HG03060 (cell line): ENCODE measurements around the gene CGB7.

Source experiments
- ATAC-seq: cut with Tn5 transposase; IDR thresholded peaks from one replicate; pipeline ENCODE4 v1.9.1; 2021; ENCODE audit warnings: low read depth, moderate number of reproducible peaks; ENCODE audit not compliant: unreplicated experiment

The CGB7 gene

DNA sequence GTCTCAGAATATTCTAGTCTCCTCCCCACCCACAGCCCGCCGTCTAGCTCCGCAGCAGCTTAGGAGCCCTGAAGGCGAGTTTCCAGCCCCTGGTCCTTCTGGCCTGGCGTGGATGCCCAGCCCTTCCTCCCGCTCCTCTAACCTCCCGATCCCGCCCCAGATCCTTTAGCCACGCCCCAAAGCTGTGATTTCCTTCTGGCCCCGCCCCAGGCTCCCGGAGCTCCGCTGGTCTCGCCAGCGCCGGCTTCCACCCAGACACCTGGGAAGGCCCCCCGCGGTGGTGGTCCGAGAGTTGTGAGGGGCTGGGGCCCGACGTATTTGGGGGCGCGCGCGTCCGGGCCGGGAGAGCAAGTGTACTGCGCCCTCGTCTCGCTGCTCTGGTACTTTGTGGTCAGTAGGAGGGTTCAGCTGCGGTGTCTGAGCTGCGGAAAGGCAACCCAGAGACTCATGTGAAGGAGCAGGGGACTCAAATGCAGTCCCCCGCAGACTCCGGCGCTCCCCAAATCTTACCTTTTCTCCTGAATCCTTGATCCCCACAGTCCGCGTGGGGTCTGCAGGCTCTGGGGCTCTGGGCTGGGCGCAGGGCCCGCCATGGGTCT lies at the start of gene CGB7:
Gene CGB7 (minus strand): TSS at position 114 of the 599 bp plus-strand sequence. CDS start 2,374 bp downstream, outside the sequence.
- no peak for ATAC-seq

DNA sequence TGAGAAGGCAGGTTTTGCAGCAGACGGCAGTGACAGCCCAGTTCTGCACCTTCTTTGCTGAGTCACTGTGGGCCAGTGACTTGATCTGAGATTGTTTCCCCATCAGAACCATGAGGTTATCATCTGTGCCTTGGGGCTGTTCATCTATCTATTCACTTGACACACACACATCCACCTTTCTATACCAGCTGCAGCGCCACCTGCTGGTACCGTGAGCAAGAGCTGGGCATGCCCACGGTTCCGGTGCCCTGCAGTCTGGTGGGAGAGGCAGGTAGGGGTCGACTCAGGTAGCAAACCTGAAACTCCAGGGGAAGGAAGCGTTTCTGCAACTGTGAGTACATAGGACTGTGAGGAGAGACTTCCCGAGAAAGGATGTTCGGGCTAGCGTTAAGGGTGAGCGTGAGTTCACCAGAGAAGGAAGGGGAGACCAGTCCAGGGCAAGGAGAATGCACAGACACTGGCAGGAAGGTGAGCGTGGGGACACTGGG lies 49.1 kb upstream of the CGB7 start:
- ATAC-seq: no peak

GRCh38 chr19:49104229-49104864 lies 46.8 kb upstream of the CGB7 start:
- ATAC-seq: no peak

GRCh38 chr19:49103331-49104085 lies 46.0 kb upstream of the CGB7 start:
- ATAC-seq: no peak

GRCh38 chr19:49102303-49102702 lies 44.8 kb upstream of the CGB7 start:
- ATAC-seq: no peak

DNA sequence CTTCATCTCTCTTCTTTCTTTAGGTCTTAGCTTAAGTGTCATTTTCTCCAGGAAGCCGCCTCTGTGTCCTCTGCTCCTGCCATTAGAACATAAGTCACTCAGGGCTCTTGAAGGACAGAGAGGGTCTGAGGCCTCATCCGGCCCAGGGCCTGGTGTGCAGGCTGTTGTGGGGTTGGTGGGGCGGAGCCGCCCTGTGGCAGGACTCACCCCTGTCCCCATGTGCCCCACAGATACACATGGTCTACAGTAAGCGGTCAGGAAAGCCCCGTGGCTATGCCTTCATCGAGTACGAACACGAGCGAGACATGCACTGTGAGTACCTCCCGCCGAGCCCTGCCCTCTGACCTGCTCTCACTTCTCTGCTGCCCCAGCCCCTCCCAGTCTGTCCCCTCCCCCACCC lies 43.6 kb upstream of the CGB7 start:
- no peak for ATAC-seq

DNA sequence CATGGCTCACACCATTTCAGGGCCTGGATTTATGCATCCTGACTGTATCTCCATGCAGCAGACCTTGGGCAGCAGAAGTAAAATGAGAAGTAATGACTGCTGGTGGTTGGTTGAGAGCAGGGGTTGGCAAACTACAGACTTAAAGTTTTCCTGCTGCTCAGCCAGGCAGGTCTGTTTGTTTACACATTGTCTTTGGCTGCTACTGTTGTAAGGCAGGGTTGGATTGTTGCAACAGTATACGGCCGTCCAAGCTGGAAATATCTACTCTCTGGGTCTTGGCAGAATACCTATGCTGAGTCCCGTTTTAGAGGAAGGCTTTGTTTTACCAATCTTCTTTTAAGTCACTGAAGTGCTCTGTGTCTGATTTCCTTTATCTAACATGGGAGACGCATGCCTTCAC lies 41.2 kb upstream of the CGB7 start:
- ATAC-seq: no peak

DNA sequence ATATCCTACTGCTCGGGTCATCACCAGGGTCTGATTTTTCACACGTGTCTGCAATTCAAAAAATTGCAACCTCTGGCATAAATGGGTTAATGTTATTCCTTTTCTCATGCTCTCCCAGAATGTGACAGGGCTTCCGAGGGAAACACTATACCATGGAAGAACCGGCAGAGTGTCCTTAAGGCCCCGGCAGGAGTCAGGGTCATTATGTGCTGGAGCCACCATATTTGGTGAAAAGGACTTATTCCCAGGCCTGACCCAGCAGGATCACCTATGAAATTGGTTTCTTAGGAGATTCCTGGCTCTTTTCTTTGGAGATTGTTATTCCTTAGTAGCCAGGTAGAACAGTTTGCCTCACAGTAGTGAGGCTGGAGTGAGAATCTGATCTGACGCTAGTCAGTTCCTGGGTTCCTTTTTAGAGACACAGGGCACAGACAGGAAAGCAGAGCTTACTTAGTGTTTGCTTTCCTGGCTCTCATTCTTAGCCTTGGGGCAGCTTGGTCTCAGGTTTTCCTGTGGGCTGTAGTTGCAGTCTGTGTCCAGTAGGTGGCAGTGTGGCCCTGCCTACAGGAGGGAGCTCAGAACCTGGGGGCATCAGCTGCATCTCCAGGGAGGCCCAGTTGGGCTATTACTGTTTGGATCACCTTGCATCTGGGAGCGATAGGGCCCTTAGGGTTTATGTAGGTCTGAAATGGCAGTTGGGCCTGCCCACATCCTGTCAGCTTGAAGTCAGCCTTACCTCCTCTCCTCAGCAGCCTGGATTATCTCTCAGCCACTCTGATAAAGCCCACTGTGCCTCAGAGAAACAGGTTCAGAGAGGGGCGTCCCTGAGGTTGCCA lies 40.1 kb upstream of the CGB7 start:
- ATAC-seq: no peak

- no peak for ATAC-seq
Measured at GRCh38 chr19:49094505-49095482, 37.2 kb upstream of the CGB7 start.

- no peak for ATAC-seq
Measured at GRCh38 chr19:49092686-49093085, 35.1 kb upstream of the CGB7 start.

- no peak for ATAC-seq
Measured at GRCh38 chr19:49091391-49092038, 34.0 kb upstream of the CGB7 start.

DNA sequence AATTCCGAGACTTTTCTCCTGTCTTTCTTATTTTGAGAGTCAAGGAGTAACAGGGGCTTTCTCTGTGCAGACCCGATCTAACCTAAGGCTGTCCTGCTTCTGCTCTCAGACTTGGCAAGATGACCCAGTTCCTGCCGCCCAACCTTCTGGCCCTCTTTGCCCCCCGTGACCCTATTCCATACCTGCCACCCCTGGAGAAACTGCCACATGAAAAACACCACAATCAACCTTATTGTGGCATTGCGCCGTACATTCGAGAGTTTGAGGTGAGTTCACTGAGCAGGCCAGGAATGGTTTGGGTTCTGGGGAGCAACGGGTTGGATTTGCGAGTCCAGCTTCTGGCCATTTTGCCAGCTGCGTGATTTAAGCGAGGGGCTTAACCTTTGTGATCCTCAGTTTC lies 28.7 kb upstream of the CGB7 start:
- ATAC-seq: no peak

- no peak for ATAC-seq
Measured at GRCh38 chr19:49085868-49086232, 28.3 kb upstream of the CGB7 start.

- ATAC-seq: peak; percentile 85
Measured at GRCh38 chr19:49085020-49085867, 27.7 kb upstream of the CGB7 start, which contains the start of gene SNRNP70. SNRNP70 (plus strand) TSS chr19:49085451; CDS start chr19:49086415, 964 bp downstream.

DNA sequence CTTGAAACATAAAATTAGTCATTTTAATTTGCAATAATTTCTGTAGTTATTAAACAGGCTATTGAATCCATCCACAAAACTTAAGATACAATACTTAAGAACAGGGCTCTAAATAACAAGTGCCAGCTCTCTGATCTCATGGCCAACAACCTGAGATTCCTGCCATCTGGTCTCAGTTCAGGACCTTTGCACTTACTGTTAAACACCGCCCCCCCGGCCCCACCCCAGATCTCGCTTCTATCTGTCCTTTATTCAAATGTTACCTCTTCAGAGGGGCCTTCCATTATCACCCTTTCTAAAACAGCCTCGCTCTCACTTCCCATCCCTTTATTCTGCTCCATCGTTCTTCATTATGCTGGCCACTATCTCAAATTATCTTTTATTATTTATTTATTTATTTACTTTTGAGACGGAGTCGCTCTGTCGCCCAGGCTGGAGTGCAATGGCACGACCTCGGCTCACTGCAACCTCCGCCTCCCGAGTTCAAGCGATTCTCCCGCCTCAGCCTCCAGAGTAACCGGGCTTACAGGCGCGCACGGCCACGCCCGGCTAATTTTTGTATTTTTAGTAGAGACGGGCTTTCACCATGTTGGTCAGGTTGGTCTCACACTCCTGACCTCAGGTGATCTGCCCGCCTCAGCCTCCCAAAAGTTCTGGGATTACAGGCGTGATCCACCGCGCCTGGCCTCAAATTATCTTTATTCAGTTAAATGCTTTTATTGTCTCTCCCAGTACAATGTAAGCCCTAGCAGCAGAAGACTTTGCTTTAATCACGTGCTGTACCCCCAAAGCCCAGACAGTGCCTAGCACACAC lies 26.9 kb upstream of the CGB7 start:
- no peak for ATAC-seq

DNA sequence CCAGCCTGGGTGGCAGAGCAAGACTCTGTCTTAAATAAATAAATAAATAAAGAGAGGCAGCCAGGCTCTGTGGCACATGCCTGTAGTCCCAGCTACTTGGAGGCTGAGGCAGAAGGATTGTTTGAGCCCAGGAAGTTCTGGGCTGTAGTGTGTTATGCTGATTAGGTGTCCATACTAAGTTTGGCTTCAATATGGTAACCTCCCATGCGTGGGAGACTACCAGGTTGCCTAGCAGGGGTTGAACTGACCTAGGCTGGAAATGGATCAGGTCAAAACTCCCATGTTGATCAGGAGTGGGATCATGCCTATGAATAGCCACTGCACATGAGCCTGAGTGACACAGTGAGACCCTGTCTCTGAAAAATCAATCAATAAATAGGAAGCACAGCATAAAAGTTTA lies 23.7 kb upstream of the CGB7 start:
- no peak for ATAC-seq

DNA sequence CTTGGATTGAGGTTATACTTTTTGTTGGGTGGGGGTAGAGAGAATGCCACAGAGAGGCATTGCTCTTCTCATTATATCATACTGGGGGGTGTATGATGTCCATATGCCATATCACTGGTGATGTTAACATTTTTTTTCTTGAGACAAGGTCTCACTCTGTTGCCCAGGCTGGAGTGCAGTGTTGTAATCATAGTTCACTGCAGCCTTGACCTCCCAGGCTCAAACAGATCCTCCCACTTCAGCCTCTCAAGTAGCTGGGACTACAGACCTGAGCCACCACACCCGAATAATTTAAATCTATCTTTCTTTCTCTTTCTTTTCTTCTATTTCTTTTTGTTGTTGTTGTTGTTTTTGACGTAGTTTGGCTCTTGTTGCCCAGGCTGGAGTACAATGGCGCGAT lies 22.8 kb upstream of the CGB7 start:
- ATAC-seq: no peak
